AG04450 (cell line): ENCODE data around the gene ZFHX3. TPM values are rescaled to one million over a fixed set of nuclear protein-coding genes. Genes with fewer than 3 reads are reported as not detected.

ENCODE experiments used
- CTCF ChIA-PET: fragments of 300-600, 350-600 bp; formaldehyde crosslinking; extraction: SDS; loops from one replicate; lab custom pipeline; 2022; ENCODE audit warnings: antibody characterized with exemption, inconsistent platforms; lab: Charles Lee
- POLR2A ChIA-PET: fragments of 350-600 bp; formaldehyde crosslinking; extraction: SDS; loops from one replicate; lab custom pipeline; 2021; ENCODE audit warnings: antibody characterized with exemption, inconsistent platforms; lab: Yijun Ruan, JAX
- DNase-seq: peaks from one replicate; pipeline ENCODE4 v3.0.0-alpha.2; 2011; ENCODE audit warnings: low read depth, low spot score
- H3K27ac ChIP-seq: one replicate; pipeline ENCODE4 v1.5.1; 2012; ENCODE audit warnings: low read depth, low read length, control low read depth
- H3K27me3 ChIP-seq: one replicate; pipeline ENCODE4 v1.6.0; 2012; ENCODE audit warnings: low read length; ENCODE audit not compliant: control insufficient read depth, insufficient read depth
- H3K4me3 ChIP-seq: 2 replicates; pipeline ENCODE4 v1.5.1; 2011; ENCODE audit warnings: mild to moderate bottlenecking, low read depth, low read length, control low read depth
- H3K9me3 ChIP-seq: 2 replicates; pipeline ENCODE4 v1.5.1; 2012; ENCODE audit warnings: low read length; ENCODE audit not compliant: control insufficient read depth, insufficient read depth
- polyA plus RNA-seq: library from polyadenylated mRNA; depleted of rRNA; stranded (reverse); fragments of >200 nt; gene quantifications from 2 replicates; pipeline ENCODE4 v1.2.3, GENCODE V29; 2011
- TF ChIP-seq, protein P1 (sequence below): IDR thresholded peaks from 2 replicates; pipeline ENCODE4 v1.5.1; 2011; ENCODE audit warnings: low read depth, low read length, control low read depth, inconsistent platforms

ZFHX3 gene
- polyA plus RNA-seq, 1 experiment, result 3.3 TPM

DNA sequence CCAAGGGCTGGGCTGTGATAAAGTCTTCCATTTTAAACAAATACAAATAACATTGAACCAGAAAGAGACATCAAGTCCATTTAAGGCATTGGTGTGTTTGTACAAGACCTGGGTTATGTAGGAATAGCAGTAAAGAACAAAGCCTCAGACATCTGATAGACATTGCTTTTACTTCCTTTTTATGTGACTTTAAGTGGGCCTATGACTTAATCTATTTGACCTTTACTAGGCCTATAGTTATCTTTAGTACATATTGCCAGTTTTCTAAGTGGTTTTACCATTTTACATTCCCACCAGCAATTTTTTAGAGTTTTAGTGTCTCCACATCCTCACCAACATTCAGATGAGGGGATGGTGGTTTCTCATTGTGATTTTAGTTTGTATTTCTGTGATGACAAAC, 298.8 kb downstream of the ZFHX3 start:
- TF ChIP-seq, protein P1, sequence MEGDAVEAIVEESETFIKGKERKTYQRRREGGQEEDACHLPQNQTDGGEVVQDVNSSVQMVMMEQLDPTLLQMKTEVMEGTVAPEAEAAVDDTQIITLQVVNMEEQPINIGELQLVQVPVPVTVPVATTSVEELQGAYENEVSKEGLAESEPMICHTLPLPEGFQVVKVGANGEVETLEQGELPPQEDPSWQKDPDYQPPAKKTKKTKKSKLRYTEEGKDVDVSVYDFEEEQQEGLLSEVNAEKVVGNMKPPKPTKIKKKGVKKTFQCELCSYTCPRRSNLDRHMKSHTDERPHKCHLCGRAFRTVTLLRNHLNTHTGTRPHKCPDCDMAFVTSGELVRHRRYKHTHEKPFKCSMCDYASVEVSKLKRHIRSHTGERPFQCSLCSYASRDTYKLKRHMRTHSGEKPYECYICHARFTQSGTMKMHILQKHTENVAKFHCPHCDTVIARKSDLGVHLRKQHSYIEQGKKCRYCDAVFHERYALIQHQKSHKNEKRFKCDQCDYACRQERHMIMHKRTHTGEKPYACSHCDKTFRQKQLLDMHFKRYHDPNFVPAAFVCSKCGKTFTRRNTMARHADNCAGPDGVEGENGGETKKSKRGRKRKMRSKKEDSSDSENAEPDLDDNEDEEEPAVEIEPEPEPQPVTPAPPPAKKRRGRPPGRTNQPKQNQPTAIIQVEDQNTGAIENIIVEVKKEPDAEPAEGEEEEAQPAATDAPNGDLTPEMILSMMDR, result no peak
- ChIA-PET POLR2A (no interaction called here), CTCF (no interaction called here)
- Histone ChIP-seq H3K9me3 (no peaks in the 10 kb centered on the region), H3K27me3 (no peaks in the 10 kb centered on the region), H3K27ac (no peak overlapping the region), H3K4me3 (no peak overlapping the region)
- no peak for DNase-seq

GRCh38 chr16:72744076-72744793, 303.7 kb downstream of the ZFHX3 start:
- CTCF ChIA-PET, result interaction anchor here (1.2 kb wide), 1 partner anchor 88 kb away, joined by 6 read pairs; no protein-coding TSS in a partner anchor
- Histone ChIP-seq H3K4me3 (no peak overlapping the region), H3K9me3 (no peaks in the 10 kb centered on the region), H3K27me3 (no peaks in the 10 kb centered on the region), H3K27ac (no peak overlapping the region)
- no peak for DNase-seq
- POLR2A ChIA-PET, result no interaction called here
- TF ChIP-seq, protein P1, result no peak

GRCh38 chr16:72743011-72743761, 304.7 kb downstream of the ZFHX3 start:
- POLR2A ChIA-PET, result no interaction called here
- H3K4me3 ChIP-seq, result no peak overlapping the region
- no peak overlapping the region for H3K27ac ChIP-seq
- no peaks in the 10 kb centered on the region for H3K27me3 ChIP-seq
- TF ChIP-seq, protein P1, result no peak
- CTCF ChIA-PET, result interaction anchor here (1.2 kb wide), 1 partner anchor 89 kb away, joined by 6 read pairs; no protein-coding TSS in a partner anchor
- no peaks in the 10 kb centered on the region for H3K9me3 ChIP-seq
- no peak for DNase-seq

- TF ChIP-seq, protein P1, result no peak
- CTCF ChIA-PET, result interaction anchor here (1.9 kb wide), 1 partner anchor 92 kb away, joined by 4 read pairs; no protein-coding TSS in a partner anchor
- H3K9me3 ChIP-seq, result no peaks in the 10 kb centered on the region
- H3K27me3 ChIP-seq, result no peaks in the 10 kb centered on the region
- no peak overlapping the region for H3K4me3 ChIP-seq
- H3K27ac ChIP-seq, result no peak overlapping the region
- peak; percentile 4 for DNase-seq
- POLR2A ChIA-PET, result no interaction called here
Observed at GRCh38 chr16:72740347-72740746, 307.6 kb downstream of the ZFHX3 start.

GRCh38 chr16:72739577-72739976, 308.4 kb downstream of the ZFHX3 start:
- DNase-seq, result no peak
- POLR2A ChIA-PET, result interaction anchor here (0.5 kb wide), 1 partner anchor 320 kb away, joined by 4 read pairs; no protein-coding TSS in a partner anchor
- Histone ChIP-seq H3K4me3 (no peak overlapping the region), H3K27ac (no peak overlapping the region), H3K9me3 (no peaks in the 10 kb centered on the region), H3K27me3 (no peaks in the 10 kb centered on the region)
- TF ChIP-seq, protein P1, result no peak
- CTCF ChIA-PET, result interaction anchor here (1.9 kb wide), 1 partner anchor 93 kb away, joined by 4 read pairs; no protein-coding TSS in a partner anchor
